Brain pericyte (primary cell): ENCODE data around the gene HASPIN.

Experiments used
- DNase-seq: peaks from one replicate; pipeline ENCODE4 v3.0.0-alpha.2; 2012; ENCODE audit warnings: low read depth, low spot score

The HASPIN gene

GRCh38 chr17:3763777-3764170, 40.1 kb downstream of the HASPIN start:
- DNase-seq = no peak

- no peak for DNase-seq
Observed at GRCh38 chr17:3765981-3766380, 42.3 kb downstream of the HASPIN start.

- no peak for DNase-seq
Observed at GRCh38 chr17:3766779-3767178, 43.1 kb downstream of the HASPIN start.

- no peak for DNase-seq
Observed at GRCh38 chr17:3768341-3768740, 44.6 kb downstream of the HASPIN start.

- no peak for DNase-seq
Observed at GRCh38 chr17:3768769-3769168, 45.1 kb downstream of the HASPIN start.

GRCh38 chr17:3770466-3770865, 46.8 kb downstream of the HASPIN start:
- DNase-seq = no peak

- DNase-seq = no peak
Observed at GRCh38 chr17:3771140-3771539, 47.4 kb downstream of the HASPIN start.

- no peak for DNase-seq
Observed at GRCh38 chr17:3772764-3773163, 49.1 kb downstream of the HASPIN start.

GRCh38 chr17:3773511-3773910, 49.8 kb downstream of the HASPIN start:
- no peak for DNase-seq

GRCh38 chr17:3773966-3774365, 50.3 kb downstream of the HASPIN start:
- no peak for DNase-seq
